Bronchial smooth muscle cell (primary cell): Measurements from ENCODE around the gene HINT3. TPM values are rescaled to one million over a fixed set of nuclear protein-coding genes. Genes with fewer than 3 reads are reported as not detected.

ENCODE experiments used
- total RNA-seq: library from RNA; depleted of rRNA; stranded (reverse); fragments of >200 nt; gene quantifications from 2 replicates; pipeline ENCODE4 v1.2.1, GENCODE V29; 2014

The HINT3 gene
- total RNA-seq: 8.4 and 18.1 TPM in 2 replicates

GRCh38 chr6:125956506-125957390 lies at the start of gene HINT3:
HINT3 (plus strand) TSS chr6:125956770; CDS start chr6:125956978, 208 bp downstream.

GRCh38 chr6:125986301-125987025 lies 29.9 kb downstream of the HINT3 start, which contains the start of gene TRMT11:
TRMT11 (plus strand) TSS chr6:125986540; CDS start chr6:125986551, 11 bp downstream.

Other genes with a start within 250 kb of the HINT3 start
- not detected in 2 replicates for gene HEY2, start 207.1 kb upstream of the HINT3 start, total RNA-seq
- gene NCOA7, start 165.8 kb upstream of the HINT3 start, total RNA-seq: 49.2 and 58.8 TPM in 2 replicates
- 14.0 and 22.7 TPM in 2 replicates for gene TRMT11, start 29.8 kb downstream of the HINT3 start, total RNA-seq